ENCODE measurements around the gene INTS3.
A peak's percentile ranks its signal among the peaks of the same experiment; 100 is the strongest.
"Not testable (repeated sequence)": the region's sequence is repeated elsewhere in the genome, so short reads cannot be mapped to it uniquely, and the experiment has no call there.

The INTS3 gene

GRCh38 chr1:153779781-153780541 is 52.1 kb downstream of the INTS3 start:
- Histone ChIP-seq H3K36me3 (ENCODE audit: insufficient read depth, low read length) (peaks cover 18% of the 10 kb centered on the region), H2AFZ (ENCODE audit: low read depth, low read length) (no peak overlapping the region), H3K9me3 (ENCODE audit: low read length) (no peaks in the 10 kb centered on the region), H3K4me3 (ENCODE audit: low read length) (no peak overlapping the region), H3K27me3 (ENCODE audit: insufficient read depth, low read length) (no peaks in the 10 kb centered on the region), H3K4me1 (ENCODE audit: insufficient read depth, low read length) (peaks cover 7% of the 10 kb centered on the region)

- Histone ChIP-seq H2AFZ (ENCODE audit: low read depth, low read length) (no peak overlapping the region), H3K4me1 (ENCODE audit: insufficient read depth, low read length) (peaks cover 13% of the 10 kb centered on the region), H3K4me3 (ENCODE audit: low read length) (no peak overlapping the region)
Observed at GRCh38 chr1:153780551-153780950, 52.7 kb downstream of the INTS3 start.

GRCh38 chr1:153782648-153783047 is 54.8 kb downstream of the INTS3 start:
- not testable (repeated sequence) for H2AFZ ChIP-seq (ENCODE audit: low read depth, low read length); H3K27me3 ChIP-seq (ENCODE audit: insufficient read depth, low read length); H3K9me3 ChIP-seq (ENCODE audit: low read length)
- peaks cover 14% of the 10 kb centered on the region for H3K4me1 ChIP-seq (ENCODE audit: insufficient read depth, low read length)
- peak overlapping the region; percentile 59 for H3K4me3 ChIP-seq (ENCODE audit: low read length)
- peaks cover 11% of the 10 kb centered on the region for H3K36me3 ChIP-seq (ENCODE audit: insufficient read depth, low read length)

More at GRCh38 chr1:153780551-153780950, 52.7 kb downstream of the INTS3 start:
- no peaks in the 10 kb centered on the region for H3K27me3 ChIP-seq (ENCODE audit: insufficient read depth, low read length)
- H3K9me3 ChIP-seq (ENCODE audit: low read length) = no peaks in the 10 kb centered on the region
- peaks cover 18% of the 10 kb centered on the region for H3K36me3 ChIP-seq (ENCODE audit: insufficient read depth, low read length)

- peak overlapping the region; percentile 13 for H2AFZ ChIP-seq (ENCODE audit: low read depth, low read length)
- H3K4me1 ChIP-seq (ENCODE audit: insufficient read depth, low read length) = peaks cover 14% of the 10 kb centered on the region
- peaks cover 4% of the 10 kb centered on the region for H3K36me3 ChIP-seq (ENCODE audit: insufficient read depth, low read length)
- no peaks in the 10 kb centered on the region for H3K27me3 ChIP-seq (ENCODE audit: insufficient read depth, low read length)
- H3K4me3 ChIP-seq (ENCODE audit: low read length) = peak overlapping the region; percentile 59
- no peaks in the 10 kb centered on the region for H3K9me3 ChIP-seq (ENCODE audit: low read length)
Observed at GRCh38 chr1:153783233-153784190, 55.7 kb downstream of the INTS3 start.

- Histone ChIP-seq H3K36me3 (ENCODE audit: insufficient read depth, low read length) (no peaks in the 10 kb centered on the region), H2AFZ (ENCODE audit: low read depth, low read length) (no peak overlapping the region), H3K9me3 (ENCODE audit: low read length) (no peaks in the 10 kb centered on the region), H3K27me3 (ENCODE audit: insufficient read depth, low read length) (no peaks in the 10 kb centered on the region), H3K4me3 (ENCODE audit: low read length) (no peak overlapping the region), H3K4me1 (ENCODE audit: insufficient read depth, low read length) (peaks cover 23% of the 10 kb centered on the region)
Observed at GRCh38 chr1:153786038-153786790, 58.4 kb downstream of the INTS3 start.

- H3K36me3 ChIP-seq (ENCODE audit: insufficient read depth, low read length) = no peaks in the 10 kb centered on the region
- no peak overlapping the region for H3K4me3 ChIP-seq (ENCODE audit: low read length)
- H2AFZ ChIP-seq (ENCODE audit: low read depth, low read length) = no peak overlapping the region
- no peaks in the 10 kb centered on the region for H3K27me3 ChIP-seq (ENCODE audit: insufficient read depth, low read length)
- H3K9me3 ChIP-seq (ENCODE audit: low read length) = no peaks in the 10 kb centered on the region
- H3K4me1 ChIP-seq (ENCODE audit: insufficient read depth, low read length) = peaks cover 45% of the 10 kb centered on the region
Observed at GRCh38 chr1:153789478-153790034, 61.7 kb downstream of the INTS3 start.

GRCh38 chr1:153790313-153790965 is 62.6 kb downstream of the INTS3 start:
- H3K9me3 ChIP-seq (ENCODE audit: low read length) = no peaks in the 10 kb centered on the region
- H3K4me1 ChIP-seq (ENCODE audit: insufficient read depth, low read length) = peaks cover 46% of the 10 kb centered on the region
- no peak overlapping the region for H2AFZ ChIP-seq (ENCODE audit: low read depth, low read length)
- H3K36me3 ChIP-seq (ENCODE audit: insufficient read depth, low read length) = no peaks in the 10 kb centered on the region
- no peak overlapping the region for H3K4me3 ChIP-seq (ENCODE audit: low read length)
- no peaks in the 10 kb centered on the region for H3K27me3 ChIP-seq (ENCODE audit: insufficient read depth, low read length)

GRCh38 chr1:153790966-153791647 is 63.3 kb downstream of the INTS3 start:
- H3K4me1 ChIP-seq (ENCODE audit: insufficient read depth, low read length) = peaks cover 50% of the 10 kb centered on the region
- H3K4me3 ChIP-seq (ENCODE audit: low read length) = no peak overlapping the region

GRCh38 chr1:153791648-153792253 is 63.9 kb downstream of the INTS3 start:
- Histone ChIP-seq H2AFZ (ENCODE audit: low read depth, low read length) (no peak overlapping the region), H3K4me1 (ENCODE audit: insufficient read depth, low read length) (peaks cover 57% of the 10 kb centered on the region), H3K27me3 (ENCODE audit: insufficient read depth, low read length) (no peaks in the 10 kb centered on the region), H3K36me3 (ENCODE audit: insufficient read depth, low read length) (peaks cover 12% of the 10 kb centered on the region), H3K4me3 (ENCODE audit: low read length) (no peak overlapping the region), H3K9me3 (ENCODE audit: low read length) (no peaks in the 10 kb centered on the region)

More at GRCh38 chr1:153790966-153791647, 63.3 kb downstream of the INTS3 start:
- no peaks in the 10 kb centered on the region for H3K9me3 ChIP-seq (ENCODE audit: low read length)
- H2AFZ ChIP-seq (ENCODE audit: low read depth, low read length) = no peak overlapping the region
- H3K36me3 ChIP-seq (ENCODE audit: insufficient read depth, low read length) = peaks cover 6% of the 10 kb centered on the region
- H3K27me3 ChIP-seq (ENCODE audit: insufficient read depth, low read length) = no peaks in the 10 kb centered on the region

- H3K4me1 ChIP-seq (ENCODE audit: insufficient read depth, low read length) = peaks cover 64% of the 10 kb centered on the region
- no peak overlapping the region for H3K4me3 ChIP-seq (ENCODE audit: low read length)
- H3K36me3 ChIP-seq (ENCODE audit: insufficient read depth, low read length) = peaks cover 17% of the 10 kb centered on the region
- no peaks in the 10 kb centered on the region for H3K27me3 ChIP-seq (ENCODE audit: insufficient read depth, low read length)
- no peak overlapping the region for H2AFZ ChIP-seq (ENCODE audit: low read depth, low read length)
- no peaks in the 10 kb centered on the region for H3K9me3 ChIP-seq (ENCODE audit: low read length)
Observed at GRCh38 chr1:153792631-153793041, 64.8 kb downstream of the INTS3 start.

GRCh38 chr1:153793261-153793972 is 65.6 kb downstream of the INTS3 start:
- no peaks in the 10 kb centered on the region for H3K9me3 ChIP-seq (ENCODE audit: low read length)
- peaks cover 25% of the 10 kb centered on the region for H3K36me3 ChIP-seq (ENCODE audit: insufficient read depth, low read length)
- H3K4me1 ChIP-seq (ENCODE audit: insufficient read depth, low read length) = peaks cover 70% of the 10 kb centered on the region
- peak overlapping the region; percentile 85 for H3K4me3 ChIP-seq (ENCODE audit: low read length)
- H2AFZ ChIP-seq (ENCODE audit: low read depth, low read length) = no peak overlapping the region
- no peaks in the 10 kb centered on the region for H3K27me3 ChIP-seq (ENCODE audit: insufficient read depth, low read length)
